Colonic mucosa (tissue), 4 donors: ENCODE results near the gene TNP1. TPM values are rescaled to one million over a fixed set of nuclear protein-coding genes. Genes with fewer than 3 reads are reported as not detected.

ENCODE experiments used
- DNase-seq: peaks from one replicate; pipeline ENCODE4 v3.0.0-alpha.2; 2020
- H3K27ac ChIP-seq: fragments of 200-600 bp; one replicate; pipeline ENCODE4 v1.8.0; 2021
- H3K27me3 ChIP-seq: fragments of 200-600 bp; one replicate; pipeline ENCODE4 v1.8.0; 2021
- H3K36me3 ChIP-seq: fragments of 200-600 bp; one replicate; pipeline ENCODE4 v1.8.0; 2021
- H3K4me1 ChIP-seq: fragments of 200-600 bp; one replicate; pipeline ENCODE4 v1.8.0; 2021; ENCODE audit warnings: mild to moderate bottlenecking
- H3K4me3 ChIP-seq: fragments of 200-600 bp; one replicate; pipeline ENCODE4 v1.8.0; 2021
- H3K9ac ChIP-seq, 2 donors: one replicate each; pipeline ENCODE4 v1.7.0; 2013; ENCODE audit warnings: control low read depth in 2 of 2, low read depth in 2 of 2, low read length in 2 of 2
- H3K9me3 ChIP-seq: fragments of 200-600 bp; one replicate; pipeline ENCODE4 v1.8.0; 2021
- CTCF ChIP-seq: fragments of 200-600 bp; IDR thresholded peaks from one replicate; pipeline ENCODE4 v1.8.0; 2022; ENCODE audit warnings: antibody characterized with exemption, mild to moderate bottlenecking
- intact Hi-C: fragments of 100-400 bp; cut with DNase I; formaldehyde crosslinking; loops from one replicate; pipeline ENCODE4 v1.14.1; 2022
- total RNA-seq, 2 donors: library from RNA; stranded (reverse); fragmentation: NEBNext Ultra II Directional in 1 of 2; extraction: Animal tissue kit (Norgen Biotek cat#: 25700) in 1 of 2; gene quantifications; one replicate each; pipeline ENCODE4 v1.2.1, GENCODE V29; 2021
- donor health status: healthy.
- donor health status: DM: no; HTN: no; CAD: no.
- donor health status: DM: no; HTN: no; CAD: no.

Gene TNP1
- total RNA-seq, 2 donors from 2014 or later = not detected

GRCh38 chr2:216903470-216903869 is 43.6 kb upstream of the TNP1 start:
- intact Hi-C loops = no loop called here
- no peak for DNase-seq
- H3K4me1 ChIP-seq = no peaks in the 10 kb centered on the region
- H3K27me3 ChIP-seq = no peaks in the 10 kb centered on the region
- H3K9ac ChIP-seq = no peak overlapping the region
- H3K4me3 ChIP-seq = no peak overlapping the region
- H3K27ac ChIP-seq = no peak overlapping the region
- TF ChIP-seq CTCF = no peak
- no peaks in the 10 kb centered on the region for H3K9me3 ChIP-seq
- no peaks in the 10 kb centered on the region for H3K36me3 ChIP-seq

GRCh38 chr2:216901273-216901672 is 41.4 kb upstream of the TNP1 start:
- H3K4me1 ChIP-seq = no peaks in the 10 kb centered on the region
- H3K4me3 ChIP-seq = no peak overlapping the region
- H3K36me3 ChIP-seq = no peaks in the 10 kb centered on the region
- no peak overlapping the region for H3K9ac ChIP-seq
- DNase-seq = no peak
- no peaks in the 10 kb centered on the region for H3K9me3 ChIP-seq
- H3K27ac ChIP-seq = no peak overlapping the region
- H3K27me3 ChIP-seq = no peaks in the 10 kb centered on the region
- intact Hi-C loops = no loop called here
- TF ChIP-seq CTCF = no peak

DNA sequence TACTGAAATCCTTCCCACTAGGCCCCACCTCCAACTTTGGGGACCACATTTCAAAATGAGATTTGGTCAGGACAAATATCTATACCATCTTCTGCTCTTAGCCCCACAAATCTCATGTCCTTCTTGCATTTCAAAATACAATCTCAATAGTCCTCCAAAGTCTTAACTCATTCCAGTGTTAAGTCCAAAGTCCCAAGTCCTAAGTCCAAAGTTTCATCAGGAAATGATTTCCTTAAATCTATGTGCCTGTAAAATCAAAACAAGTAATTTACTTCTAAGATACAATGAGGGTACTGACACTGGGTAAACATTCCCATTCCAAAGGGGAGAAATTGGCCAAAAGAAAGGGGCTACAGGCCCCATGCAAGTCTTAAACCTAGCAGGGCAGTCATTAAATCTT is 40.5 kb upstream of the TNP1 start:
- TF ChIP-seq CTCF = no peak
- no peaks in the 10 kb centered on the region for H3K36me3 ChIP-seq
- DNase-seq = no peak
- intact Hi-C loops = no loop called here
- H3K9me3 ChIP-seq = no peaks in the 10 kb centered on the region
- H3K27ac ChIP-seq = no peak overlapping the region
- H3K9ac ChIP-seq = no peak overlapping the region
- H3K27me3 ChIP-seq = no peaks in the 10 kb centered on the region
- no peaks in the 10 kb centered on the region for H3K4me1 ChIP-seq
- no peak overlapping the region for H3K4me3 ChIP-seq

DNA sequence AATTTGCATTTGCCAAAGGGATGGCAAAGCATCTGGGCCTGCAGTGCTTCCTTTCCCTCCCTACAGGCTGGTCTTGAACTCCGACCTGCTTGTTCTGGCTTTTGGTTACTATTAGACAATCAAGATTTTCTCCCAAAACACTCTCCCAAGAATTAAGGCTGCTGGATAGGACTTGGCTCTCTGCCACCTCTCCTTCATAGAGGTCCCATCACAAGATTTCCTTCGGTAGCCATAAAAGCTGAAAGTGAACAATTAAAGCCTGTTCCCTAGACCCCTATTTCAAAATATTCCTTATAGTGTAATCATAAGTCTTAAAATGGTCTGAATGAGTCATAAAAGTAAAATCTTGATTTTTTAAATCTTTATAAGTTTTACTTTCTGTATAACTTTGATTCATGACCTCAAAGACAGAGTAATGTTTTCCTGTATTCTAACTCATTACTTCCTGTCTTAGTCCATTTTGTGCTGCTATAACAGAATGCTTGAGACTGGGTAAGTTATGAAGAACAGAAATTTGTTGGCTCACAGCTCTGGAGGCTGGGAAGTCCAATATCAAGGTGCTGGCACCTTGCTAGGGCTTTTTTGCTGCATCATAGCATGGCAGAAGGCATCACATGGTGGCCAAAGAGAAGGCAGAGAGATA is 37.8 kb upstream of the TNP1 start:
- Histone ChIP-seq H3K27me3 (no peaks in the 10 kb centered on the region), H3K4me1 (no peaks in the 10 kb centered on the region), H3K9me3 (no peaks in the 10 kb centered on the region), H3K4me3 (no peak overlapping the region), H3K9ac (no peak overlapping the region), H3K27ac (no peak overlapping the region), H3K36me3 (no peaks in the 10 kb centered on the region)
- intact Hi-C loops = no loop called here
- TF ChIP-seq CTCF = no peak
- no peak for DNase-seq

DNA sequence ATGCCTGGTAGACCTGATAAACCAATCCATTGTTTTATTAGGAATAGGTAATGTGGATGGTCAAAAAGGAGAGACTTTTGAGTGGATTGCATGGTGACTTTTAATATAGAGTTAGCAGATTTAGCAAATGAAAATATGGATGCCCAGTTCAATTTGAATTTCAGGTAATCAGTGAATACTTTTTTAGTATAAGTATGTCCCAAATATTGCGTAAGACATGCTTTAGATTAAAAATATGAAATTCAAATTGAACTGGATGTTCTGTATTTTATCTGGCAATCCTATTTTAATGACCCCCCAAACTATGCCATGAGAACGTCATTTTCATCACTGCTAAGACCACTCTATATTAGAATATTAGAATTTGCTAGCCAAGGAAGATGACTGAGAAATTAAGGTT is 30.3 kb upstream of the TNP1 start:
- no peak for TF ChIP-seq CTCF
- H3K4me1 ChIP-seq = no peaks in the 10 kb centered on the region
- no peaks in the 10 kb centered on the region for H3K36me3 ChIP-seq
- intact Hi-C loops = no loop called here
- DNase-seq = no peak
- H3K9ac ChIP-seq = no peak overlapping the region
- H3K27ac ChIP-seq = no peak overlapping the region
- no peak overlapping the region for H3K4me3 ChIP-seq
- H3K27me3 ChIP-seq = no peaks in the 10 kb centered on the region
- no peaks in the 10 kb centered on the region for H3K9me3 ChIP-seq
